ENCODE measurements around the gene FGF18. TPM values are rescaled to one million over a fixed set of nuclear protein-coding genes. Genes with fewer than 3 reads are reported as not detected.

Gene FGF18
- total and polyA plus RNA-seq, 9 of the 15 experiments (the other 6 are each of a cell fraction or from before 2014, with no cell fraction given), result 0.05 to 0.18 (median 0.11) TPM; not detected in 6

DNA sequence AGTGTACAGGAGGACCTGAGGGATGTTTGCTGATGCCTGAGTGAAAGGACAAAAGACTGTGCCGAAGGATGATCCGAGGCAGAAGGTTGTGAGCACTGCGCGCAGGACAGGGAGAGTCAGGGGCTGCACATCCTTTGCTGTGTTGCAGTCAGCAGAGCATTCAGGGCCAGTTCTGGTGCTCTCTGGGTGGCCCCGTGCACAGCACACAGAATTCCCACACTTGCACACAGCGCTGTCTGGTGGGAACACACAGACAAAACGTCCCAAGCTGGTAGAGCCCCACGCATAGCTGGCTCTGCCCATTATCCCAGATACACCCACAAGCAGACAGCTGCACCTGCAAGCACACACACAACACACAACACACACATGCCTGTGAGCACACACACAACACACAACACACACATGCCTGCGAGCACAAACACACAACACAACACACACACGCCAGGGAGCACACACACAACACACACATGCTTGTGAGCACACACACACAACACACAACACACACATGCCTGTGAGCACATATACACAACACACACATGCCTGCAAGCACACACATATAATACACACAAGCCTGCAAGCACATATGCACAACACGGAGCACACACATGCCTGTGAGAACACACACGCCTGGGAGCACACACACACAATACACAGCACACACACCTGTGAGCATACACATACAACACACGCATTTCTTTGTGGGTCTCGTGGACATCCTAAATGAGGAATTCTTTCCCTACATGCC, 74.4 kb downstream of the FGF18 start (continued):
- TF ChIP-seq TRIM25 (IDR thresholded peaks at IDR 0.05; ENCODE audit: borderline replicate concordance) (no peak), GTF2E2 (tag; IDR thresholded peaks at IDR 0.05) (no peak), ASH1L (IDR thresholded peaks at IDR 0.05; ENCODE audit: borderline replicate concordance, low read depth, partially characterized antibody) (no peak), DNMT1 (IDR thresholded peaks at IDR 0.05) (0 out of 2 replicates have a peak, but pooled peaks have one; percentile 27), ZNF707 (CRISPR knock-in tag; conservative IDR thresholded peaks at IDR 0.05) (no peak), ZNF589 (CRISPR knock-in tag; IDR thresholded peaks at IDR 0.05; ENCODE audit: low read depth) (no peak), ZNF77 (CRISPR knock-in tag; IDR thresholded peaks at IDR 0.05) (no peak), NFIX (CRISPR knock-in tag; IDR thresholded peaks at IDR 0.05; ENCODE audit: low read depth) (no peak), CCNT2 (IDR thresholded peaks at IDR 0.05; ENCODE audit: borderline replicate concordance, extremely low read depth, insufficient read length, low read depth, low read length) (no peak), ARID1B (IDR thresholded peaks at IDR 0.05) (no peak), CBX3 (IDR thresholded peaks at IDR 0.05; ENCODE audit: borderline replicate concordance in 1 of 2, low read length in 2 of 2) (0 out of 3 replicates have a peak, but pooled peaks of 1 of the 2 experiments have one; percentile 9), NR2C2 (CRISPR knock-in tag; IDR thresholded peaks at IDR 0.05) (no peak), NR2C2 (tag; IDR thresholded peaks at IDR 0.05) (no peak), RBM25 (IDR thresholded peaks at IDR 0.05; ENCODE audit: low read depth, low read length, severe bottlenecking) (no peak)
- TF ChIP-seq, protein P1, sequence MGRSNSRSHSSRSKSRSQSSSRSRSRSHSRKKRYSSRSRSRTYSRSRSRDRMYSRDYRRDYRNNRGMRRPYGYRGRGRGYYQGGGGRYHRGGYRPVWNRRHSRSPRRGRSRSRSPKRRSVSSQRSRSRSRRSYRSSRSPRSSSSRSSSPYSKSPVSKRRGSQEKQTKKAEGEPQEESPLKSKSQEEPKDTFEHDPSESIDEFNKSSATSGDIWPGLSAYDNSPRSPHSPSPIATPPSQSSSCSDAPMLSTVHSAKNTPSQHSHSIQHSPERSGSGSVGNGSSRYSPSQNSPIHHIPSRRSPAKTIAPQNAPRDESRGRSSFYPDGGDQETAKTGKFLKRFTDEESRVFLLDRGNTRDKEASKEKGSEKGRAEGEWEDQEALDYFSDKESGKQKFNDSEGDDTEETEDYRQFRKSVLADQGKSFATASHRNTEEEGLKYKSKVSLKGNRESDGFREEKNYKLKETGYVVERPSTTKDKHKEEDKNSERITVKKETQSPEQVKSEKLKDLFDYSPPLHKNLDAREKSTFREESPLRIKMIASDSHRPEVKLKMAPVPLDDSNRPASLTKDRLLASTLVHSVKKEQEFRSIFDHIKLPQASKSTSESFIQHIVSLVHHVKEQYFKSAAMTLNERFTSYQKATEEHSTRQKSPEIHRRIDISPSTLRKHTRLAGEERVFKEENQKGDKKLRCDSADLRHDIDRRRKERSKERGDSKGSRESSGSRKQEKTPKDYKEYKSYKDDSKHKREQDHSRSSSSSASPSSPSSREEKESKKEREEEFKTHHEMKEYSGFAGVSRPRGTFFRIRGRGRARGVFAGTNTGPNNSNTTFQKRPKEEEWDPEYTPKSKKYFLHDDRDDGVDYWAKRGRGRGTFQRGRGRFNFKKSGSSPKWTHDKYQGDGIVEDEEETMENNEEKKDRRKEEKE (IDR thresholded peaks at IDR 0.05; ENCODE audit: borderline replicate concordance in 1 of 2, control insufficient read depth in 1 of 2, low read depth in 2 of 2, low read length in 1 of 2), result peak in 1 of 2 experiments; percentile 51; a peak in 1 of 4 replicates
- TF ChIP-seq, protein P2, sequence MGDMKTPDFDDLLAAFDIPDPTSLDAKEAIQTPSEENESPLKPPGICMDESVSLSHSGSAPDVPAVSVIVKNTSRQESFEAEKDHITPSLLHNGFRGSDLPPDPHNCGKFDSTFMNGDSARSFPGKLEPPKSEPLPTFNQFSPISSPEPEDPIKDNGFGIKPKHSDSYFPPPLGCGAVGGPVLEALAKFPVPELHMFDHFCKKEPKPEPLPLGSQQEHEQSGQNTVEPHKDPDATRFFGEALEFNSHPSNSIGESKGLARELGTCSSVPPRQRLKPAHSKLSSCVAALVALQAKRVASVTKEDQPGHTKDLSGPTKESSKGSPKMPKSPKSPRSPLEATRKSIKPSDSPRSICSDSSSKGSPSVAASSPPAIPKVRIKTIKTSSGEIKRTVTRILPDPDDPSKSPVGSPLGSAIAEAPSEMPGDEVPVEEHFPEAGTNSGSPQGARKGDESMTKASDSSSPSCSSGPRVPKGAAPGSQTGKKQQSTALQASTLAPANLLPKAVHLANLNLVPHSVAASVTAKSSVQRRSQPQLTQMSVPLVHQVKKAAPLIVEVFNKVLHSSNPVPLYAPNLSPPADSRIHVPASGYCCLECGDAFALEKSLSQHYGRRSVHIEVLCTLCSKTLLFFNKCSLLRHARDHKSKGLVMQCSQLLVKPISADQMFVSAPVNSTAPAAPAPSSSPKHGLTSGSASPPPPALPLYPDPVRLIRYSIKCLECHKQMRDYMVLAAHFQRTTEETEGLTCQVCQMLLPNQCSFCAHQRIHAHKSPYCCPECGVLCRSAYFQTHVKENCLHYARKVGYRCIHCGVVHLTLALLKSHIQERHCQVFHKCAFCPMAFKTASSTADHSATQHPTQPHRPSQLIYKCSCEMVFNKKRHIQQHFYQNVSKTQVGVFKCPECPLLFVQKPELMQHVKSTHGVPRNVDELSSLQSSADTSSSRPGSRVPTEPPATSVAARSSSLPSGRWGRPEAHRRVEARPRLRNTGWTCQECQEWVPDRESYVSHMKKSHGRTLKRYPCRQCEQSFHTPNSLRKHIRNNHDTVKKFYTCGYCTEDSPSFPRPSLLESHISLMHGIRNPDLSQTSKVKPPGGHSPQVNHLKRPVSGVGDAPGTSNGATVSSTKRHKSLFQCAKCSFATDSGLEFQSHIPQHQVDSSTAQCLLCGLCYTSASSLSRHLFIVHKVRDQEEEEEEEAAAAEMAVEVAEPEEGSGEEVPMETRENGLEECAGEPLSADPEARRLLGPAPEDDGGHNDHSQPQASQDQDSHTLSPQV (IDR thresholded peaks at IDR 0.05), result no peak
